ENCODE data around the gene SEZ6.

The SEZ6 gene

GRCh38 chr17:29005936-29006511 lies at the start of gene SEZ6:
Gene SEZ6 (minus strand): TSS chr17:29006033. CDS start chr17:29005869, 164 bp downstream.
- TF ChIP-seq GATA2 (IDR thresholded peaks at IDR 0.05; ENCODE audit: low read depth, low read length) (no peak), GATA3 (IDR thresholded peaks at IDR 0.05; ENCODE audit: low read depth, low read length) (no peak)

GRCh38 chr17:29054835-29055234 lies 49.0 kb upstream of the SEZ6 start:
- TF ChIP-seq GATA3 (IDR thresholded peaks at IDR 0.05; ENCODE audit: low read depth, low read length), result no peak

GRCh38 chr17:29051731-29052130 lies 45.9 kb upstream of the SEZ6 start:
- no peak for TF ChIP-seq GATA2 (IDR thresholded peaks at IDR 0.05; ENCODE audit: low read depth, low read length)
- no peak for TF ChIP-seq GATA3 (IDR thresholded peaks at IDR 0.05; ENCODE audit: low read depth, low read length)

GRCh38 chr17:29051194-29051593 lies 45.4 kb upstream of the SEZ6 start:
- TF ChIP-seq GATA2 (IDR thresholded peaks at IDR 0.05; ENCODE audit: low read depth, low read length) (no peak), GATA3 (IDR thresholded peaks at IDR 0.05; ENCODE audit: low read depth, low read length) (no peak)

- TF ChIP-seq GATA3 (IDR thresholded peaks at IDR 0.05; ENCODE audit: low read depth, low read length) (no peak), GATA2 (IDR thresholded peaks at IDR 0.05; ENCODE audit: low read depth, low read length) (no peak)
Observed at GRCh38 chr17:29050176-29050575, 44.3 kb upstream of the SEZ6 start.

GRCh38 chr17:29049541-29050145 lies 43.8 kb upstream of the SEZ6 start:
- TF ChIP-seq GATA2 (IDR thresholded peaks at IDR 0.05; ENCODE audit: low read depth, low read length) (peak; percentile 96), GATA3 (IDR thresholded peaks at IDR 0.05; ENCODE audit: low read depth, low read length) (peak; percentile 88)

GRCh38 chr17:29048440-29049368 lies 42.9 kb upstream of the SEZ6 start:
- peak; percentile 92 for TF ChIP-seq GATA3 (IDR thresholded peaks at IDR 0.05; ENCODE audit: low read depth, low read length)
- peak; percentile 99 for TF ChIP-seq GATA2 (IDR thresholded peaks at IDR 0.05; ENCODE audit: low read depth, low read length)

GRCh38 chr17:29046473-29046839 lies 40.6 kb upstream of the SEZ6 start:
- no peak for TF ChIP-seq GATA2 (IDR thresholded peaks at IDR 0.05; ENCODE audit: low read depth, low read length)
- no peak for TF ChIP-seq GATA3 (IDR thresholded peaks at IDR 0.05; ENCODE audit: low read depth, low read length)

GRCh38 chr17:29045734-29046472 lies 40.1 kb upstream of the SEZ6 start:
- TF ChIP-seq GATA3 (IDR thresholded peaks at IDR 0.05; ENCODE audit: low read depth, low read length) (no peak), GATA2 (IDR thresholded peaks at IDR 0.05; ENCODE audit: low read depth, low read length) (no peak)

GRCh38 chr17:29045026-29045425 lies 39.2 kb upstream of the SEZ6 start:
- TF ChIP-seq GATA3 (IDR thresholded peaks at IDR 0.05; ENCODE audit: low read depth, low read length) (no peak), GATA2 (IDR thresholded peaks at IDR 0.05; ENCODE audit: low read depth, low read length) (no peak)

GRCh38 chr17:29043539-29044145 lies 37.8 kb upstream of the SEZ6 start:
- no peak for TF ChIP-seq GATA2 (IDR thresholded peaks at IDR 0.05; ENCODE audit: low read depth, low read length)
- no peak for TF ChIP-seq GATA3 (IDR thresholded peaks at IDR 0.05; ENCODE audit: low read depth, low read length)

GRCh38 chr17:29042679-29043538 lies 37.1 kb upstream of the SEZ6 start, which contains the start of gene PIPOX:
Gene PIPOX (plus strand): TSS chr17:29043141. CDS start chr17:29043226, 85 bp downstream.
- TF ChIP-seq GATA3 (IDR thresholded peaks at IDR 0.05; ENCODE audit: low read depth, low read length) (no peak), GATA2 (IDR thresholded peaks at IDR 0.05; ENCODE audit: low read depth, low read length) (peak; percentile 58)

All from SH-SY5Y (cell line).